Measurements from ENCODE around the gene ENG.

ENG gene

GRCh38 chr9:127780126-127780885 is 74.2 kb downstream of the ENG start:
- H4K20me1 ChIP-seq (ENCODE audit: control insufficient read depth, insufficient read depth, low read depth, low read length) = no peaks in the 10 kb centered on the region
- H3K9me2 ChIP-seq (replicated peaks; ENCODE audit: control insufficient read depth, low read length) = no peaks in the 10 kb centered on the region
- peaks cover 27% of the 10 kb centered on the region for H3K79me2 ChIP-seq (ENCODE audit: control insufficient read depth, low read length)
- H3K27ac ChIP-seq (ENCODE audit: low read depth, low read length) = peak overlapping the region; percentile 96
- H3K4me2 ChIP-seq (ENCODE audit: low read length) = peak overlapping the region; percentile 97
- no peaks in the 10 kb centered on the region for H3K9me3 ChIP-seq (ENCODE audit: control insufficient read depth, insufficient read depth, low read length)
- peaks cover 15% of the 10 kb centered on the region for H3K36me3 ChIP-seq (ENCODE audit: control insufficient read depth, low read length)
- no peak for TF ChIP-seq EZH2phosphoT487 (IDR thresholded peaks at IDR 0.05; ENCODE audit: borderline replicate concordance, low read length)
- TF ChIP-seq CTCF (IDR thresholded peaks at IDR 0.05; ENCODE audit: low read depth, low read length, poor library complexity, severe bottlenecking) = no peak
- peaks cover 75% of the 10 kb centered on the region for H3K4me1 ChIP-seq (ENCODE audit: control insufficient read depth, low read length)
- no peak overlapping the region for H3K4me3 ChIP-seq (ENCODE audit: low read length)
- no peaks in the 10 kb centered on the region for H3K27me3 ChIP-seq (ENCODE audit: control insufficient read depth, low read length)
- H3F3A ChIP-seq (ENCODE audit: control insufficient read depth, insufficient read depth) = peaks cover 46% of the 10 kb centered on the region

GRCh38 chr9:127779136-127779981 is 75.1 kb downstream of the ENG start:
- Histone ChIP-seq H3K9me3 (ENCODE audit: control insufficient read depth, insufficient read depth, low read length) (no peaks in the 10 kb centered on the region), H3K4me1 (ENCODE audit: control insufficient read depth, low read length) (peaks cover 69% of the 10 kb centered on the region), H3F3A (ENCODE audit: control insufficient read depth, insufficient read depth) (peaks cover 46% of the 10 kb centered on the region), H3K4me3 (ENCODE audit: low read length) (peak overlapping the region; percentile 95), H3K4me2 (ENCODE audit: low read length) (peak overlapping the region; percentile 97), H3K36me3 (ENCODE audit: control insufficient read depth, low read length) (peaks cover 18% of the 10 kb centered on the region), H3K27ac (ENCODE audit: low read depth, low read length) (peak overlapping the region; percentile 96), H4K20me1 (ENCODE audit: control insufficient read depth, insufficient read depth, low read depth, low read length) (no peaks in the 10 kb centered on the region), H3K79me2 (ENCODE audit: control insufficient read depth, low read length) (peaks cover 27% of the 10 kb centered on the region), H3K9me2 (replicated peaks; ENCODE audit: control insufficient read depth, low read length) (no peaks in the 10 kb centered on the region), H3K27me3 (ENCODE audit: control insufficient read depth, low read length) (no peaks in the 10 kb centered on the region)
- TF ChIP-seq EZH2phosphoT487 (IDR thresholded peaks at IDR 0.05; ENCODE audit: borderline replicate concordance, low read length) (no peak), CTCF (IDR thresholded peaks at IDR 0.05; ENCODE audit: low read depth, low read length, poor library complexity, severe bottlenecking) (no peak)

- peaks cover 27% of the 10 kb centered on the region for H3K79me2 ChIP-seq (ENCODE audit: control insufficient read depth, low read length)
- H3F3A ChIP-seq (ENCODE audit: control insufficient read depth, insufficient read depth) = peaks cover 43% of the 10 kb centered on the region
- H4K20me1 ChIP-seq (ENCODE audit: control insufficient read depth, insufficient read depth, low read depth, low read length) = no peaks in the 10 kb centered on the region
- no peaks in the 10 kb centered on the region for H3K9me2 ChIP-seq (replicated peaks; ENCODE audit: control insufficient read depth, low read length)
- H3K4me1 ChIP-seq (ENCODE audit: control insufficient read depth, low read length) = peaks cover 61% of the 10 kb centered on the region
- H3K9me3 ChIP-seq (ENCODE audit: control insufficient read depth, insufficient read depth, low read length) = no peaks in the 10 kb centered on the region
- H3K27ac ChIP-seq (ENCODE audit: low read depth, low read length) = peak within 1 kb of the TSS; percentile 96
- TF ChIP-seq CTCF (IDR thresholded peaks at IDR 0.05; ENCODE audit: low read depth, low read length, poor library complexity, severe bottlenecking) (no peak), EZH2phosphoT487 (IDR thresholded peaks at IDR 0.05; ENCODE audit: borderline replicate concordance, low read length) (no peak)
- H3K27me3 ChIP-seq (ENCODE audit: control insufficient read depth, low read length) = no peaks in the 10 kb centered on the region
- peak within 1 kb of the TSS; percentile 95 for H3K4me3 ChIP-seq (ENCODE audit: low read length)
- H3K36me3 ChIP-seq (ENCODE audit: control insufficient read depth, low read length) = peaks cover 26% of the 10 kb centered on the region
- peak within 1 kb of the TSS; percentile 97 for H3K4me2 ChIP-seq (ENCODE audit: low read length)
Measured at GRCh38 chr9:127778280-127779135, 76.0 kb downstream of the ENG start, which contains the start of gene SH2D3C. SH2D3C (minus strand) TSS chr9:127778666; CDS start chr9:127778627, 39 bp downstream.

Measured in DOHH2 (cell line).